NCI-H2196 treated with DMSO at 0.1 percent for 48 hours (cell line): ENCODE results near the gene MYBPC3.
A peak's percentile ranks its signal among the peaks of the same experiment; 100 is the strongest.

ENCODE experiments used
- DNase-seq: peaks from one replicate; lab custom pipeline; 2025; ENCODE audit not compliant: unreplicated experiment; lab: John Stamatoyannopoulos, UW

MYBPC3 gene

DNA sequence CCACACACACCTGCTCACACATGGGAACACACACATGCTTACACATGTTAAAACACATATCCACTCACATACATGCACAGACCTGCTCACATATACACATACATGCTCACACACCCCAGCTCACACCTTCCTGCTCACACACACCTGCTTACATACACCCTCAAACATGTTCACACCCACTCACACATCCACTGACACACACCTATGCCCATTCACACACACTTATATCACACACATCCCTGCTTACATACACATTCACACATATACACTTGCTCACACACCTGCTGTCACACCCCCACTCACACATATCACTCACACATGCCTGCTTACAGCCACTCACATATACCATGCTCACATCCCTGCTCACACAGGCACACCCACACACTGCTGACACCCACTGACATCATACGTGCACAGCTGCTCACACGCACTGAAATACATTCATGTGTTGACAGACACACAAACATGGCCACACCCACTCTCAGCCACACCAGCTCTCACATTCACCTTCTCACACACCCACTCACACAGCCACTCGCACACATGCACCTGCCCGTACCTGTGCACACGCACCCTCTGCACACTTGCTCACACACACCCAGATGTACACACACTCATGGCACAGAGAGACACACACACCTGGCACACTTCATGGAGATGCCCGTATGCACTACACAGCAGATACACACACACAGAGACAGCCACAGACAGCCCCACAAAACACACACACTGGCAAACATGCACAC is 5.7 kb upstream of the MYBPC3 start:
- no peak for DNase-seq

DNA sequence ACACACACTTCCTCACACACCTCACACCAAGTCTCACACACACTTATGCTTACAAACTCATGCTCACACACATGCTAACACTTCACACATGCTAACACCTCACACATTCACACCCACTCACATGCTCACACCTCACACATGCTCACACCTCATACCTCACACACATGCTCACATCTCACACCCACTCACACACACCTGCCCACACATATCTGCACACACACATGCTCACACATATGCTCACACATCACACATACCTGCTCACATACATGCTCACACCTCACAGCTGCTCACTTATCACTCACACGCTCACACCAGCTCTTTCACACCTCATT is 4.5 kb upstream of the MYBPC3 start:
- no peak for DNase-seq

DNA sequence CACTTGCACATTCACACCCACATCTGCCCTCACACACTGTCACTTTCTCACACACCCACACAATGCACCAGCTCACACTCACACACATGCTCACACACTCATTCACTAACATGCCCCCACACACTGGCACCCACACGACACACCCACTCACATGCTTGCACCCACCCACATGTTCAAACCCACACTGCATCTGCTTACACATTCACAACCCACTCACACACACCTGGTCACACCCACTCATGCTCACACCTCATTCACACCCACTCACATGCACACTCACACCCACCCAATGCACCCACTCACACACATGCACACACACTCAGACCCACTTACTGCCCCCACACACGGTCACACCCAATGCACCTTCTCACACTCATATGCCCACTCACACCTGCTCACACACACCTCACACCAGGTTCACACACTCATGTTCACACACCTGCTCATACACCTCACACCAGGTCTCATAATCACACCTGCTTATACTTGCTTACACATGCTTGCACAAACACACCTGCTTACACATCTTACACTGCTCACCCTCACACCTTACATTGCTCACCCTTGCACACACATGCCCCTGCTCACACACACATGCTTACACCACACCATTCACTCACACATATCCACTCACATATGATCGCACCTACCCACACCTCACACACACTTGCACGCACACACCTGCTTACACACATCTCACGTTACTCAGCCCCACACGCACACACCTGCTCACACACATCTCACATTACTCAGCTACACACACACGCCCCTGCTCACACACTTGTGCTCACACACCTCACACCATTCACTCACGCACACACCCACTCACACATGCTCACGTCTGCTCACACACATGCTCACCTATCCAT is 3.9 kb upstream of the MYBPC3 start:
- no peak for DNase-seq

DNA sequence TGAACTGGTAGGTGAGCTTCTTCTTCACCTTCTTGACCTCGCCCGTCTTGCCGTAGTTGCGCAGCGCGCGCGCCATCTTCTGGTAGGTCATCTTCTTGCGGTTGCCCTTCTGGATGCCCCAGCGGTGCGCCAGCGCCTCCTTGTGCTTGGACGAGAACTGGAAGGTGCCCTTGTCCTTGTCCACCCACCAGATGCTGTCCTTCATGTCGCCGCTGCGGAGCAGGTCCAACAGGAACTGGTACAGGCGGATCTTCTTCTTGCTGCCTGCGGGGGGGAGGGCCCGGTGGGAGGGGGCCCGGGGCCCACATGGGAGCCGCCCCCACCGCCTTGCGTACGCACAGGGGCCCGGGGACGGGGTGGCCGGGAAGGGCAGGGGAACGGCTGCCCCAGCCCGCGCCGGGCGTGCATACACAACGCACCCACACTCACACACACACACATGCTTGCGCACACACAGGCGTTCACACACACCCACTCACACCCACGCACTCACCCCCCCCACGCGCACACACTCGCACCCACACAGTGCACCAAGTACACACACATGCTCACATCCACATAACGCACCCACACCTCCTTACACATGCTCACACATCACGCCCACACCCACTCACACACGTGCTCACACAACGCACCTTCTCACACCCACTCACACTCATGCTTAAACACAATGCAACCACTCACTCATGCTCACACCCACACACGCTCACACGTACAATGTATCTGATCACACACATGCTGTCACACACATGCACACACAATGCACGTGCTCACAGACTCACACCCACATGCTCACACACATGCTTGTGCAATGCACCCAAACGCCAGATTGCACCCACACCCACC is 3.0 kb upstream of the MYBPC3 start:
- DNase-seq, result peak; percentile 90

DNA sequence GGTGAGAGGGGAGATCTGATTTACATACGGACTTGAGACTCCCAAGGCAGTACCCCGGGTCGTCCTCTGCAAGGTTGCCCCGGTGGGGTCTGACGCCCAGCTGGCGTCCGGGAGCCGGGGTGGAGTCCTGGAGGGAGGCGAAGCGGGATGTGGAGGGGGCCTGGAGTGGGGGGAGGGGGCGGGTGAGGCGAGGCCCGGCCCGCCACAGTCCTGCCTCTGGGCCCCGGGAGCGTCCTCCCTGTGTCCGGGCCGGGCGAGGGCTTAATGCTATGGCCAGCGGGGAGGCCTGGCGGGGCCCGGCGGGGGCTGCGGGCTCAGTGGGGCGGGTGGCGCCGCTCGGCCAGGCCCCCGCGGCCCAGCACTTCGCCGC is 2.4 kb upstream of the MYBPC3 start:
- no peak for DNase-seq

DNA sequence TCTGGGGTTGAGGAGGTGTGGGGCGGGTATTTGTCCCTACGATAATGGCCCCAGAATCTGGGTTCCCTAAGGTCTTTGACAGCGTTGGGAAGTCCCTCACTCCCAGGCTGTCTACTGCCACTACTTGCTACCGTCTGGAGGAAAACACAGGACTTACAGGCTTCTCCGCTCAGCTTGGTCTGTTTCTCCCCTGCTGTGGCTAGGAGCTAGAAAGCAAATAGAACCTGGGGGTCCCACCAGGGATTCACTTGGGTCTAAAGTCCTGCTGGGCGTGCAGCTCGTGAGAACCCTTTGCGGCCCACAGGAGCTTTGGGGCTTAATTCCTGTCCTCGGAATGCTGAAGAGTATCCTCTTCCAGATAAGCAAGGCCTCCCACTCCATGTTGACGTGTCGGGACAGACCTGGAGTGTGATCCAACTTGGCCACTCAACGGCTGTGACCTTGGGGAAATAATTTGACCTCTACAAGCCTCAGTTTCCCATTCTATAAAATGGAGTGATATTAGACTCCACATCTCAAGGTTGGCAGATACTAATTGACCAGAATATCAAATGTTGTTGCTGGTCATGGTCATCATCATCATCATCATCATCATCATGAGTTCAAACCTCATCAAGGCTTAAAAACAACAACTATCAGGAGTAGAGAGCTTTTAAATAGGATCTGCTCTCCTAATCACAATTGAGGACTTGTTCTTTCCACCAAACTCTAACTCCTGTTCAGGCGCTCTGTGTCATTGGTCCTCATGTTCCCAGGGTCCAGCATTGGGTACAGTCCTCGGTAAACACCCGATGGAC is 1.7 kb upstream of the MYBPC3 start:
- DNase-seq, result no peak

DNA sequence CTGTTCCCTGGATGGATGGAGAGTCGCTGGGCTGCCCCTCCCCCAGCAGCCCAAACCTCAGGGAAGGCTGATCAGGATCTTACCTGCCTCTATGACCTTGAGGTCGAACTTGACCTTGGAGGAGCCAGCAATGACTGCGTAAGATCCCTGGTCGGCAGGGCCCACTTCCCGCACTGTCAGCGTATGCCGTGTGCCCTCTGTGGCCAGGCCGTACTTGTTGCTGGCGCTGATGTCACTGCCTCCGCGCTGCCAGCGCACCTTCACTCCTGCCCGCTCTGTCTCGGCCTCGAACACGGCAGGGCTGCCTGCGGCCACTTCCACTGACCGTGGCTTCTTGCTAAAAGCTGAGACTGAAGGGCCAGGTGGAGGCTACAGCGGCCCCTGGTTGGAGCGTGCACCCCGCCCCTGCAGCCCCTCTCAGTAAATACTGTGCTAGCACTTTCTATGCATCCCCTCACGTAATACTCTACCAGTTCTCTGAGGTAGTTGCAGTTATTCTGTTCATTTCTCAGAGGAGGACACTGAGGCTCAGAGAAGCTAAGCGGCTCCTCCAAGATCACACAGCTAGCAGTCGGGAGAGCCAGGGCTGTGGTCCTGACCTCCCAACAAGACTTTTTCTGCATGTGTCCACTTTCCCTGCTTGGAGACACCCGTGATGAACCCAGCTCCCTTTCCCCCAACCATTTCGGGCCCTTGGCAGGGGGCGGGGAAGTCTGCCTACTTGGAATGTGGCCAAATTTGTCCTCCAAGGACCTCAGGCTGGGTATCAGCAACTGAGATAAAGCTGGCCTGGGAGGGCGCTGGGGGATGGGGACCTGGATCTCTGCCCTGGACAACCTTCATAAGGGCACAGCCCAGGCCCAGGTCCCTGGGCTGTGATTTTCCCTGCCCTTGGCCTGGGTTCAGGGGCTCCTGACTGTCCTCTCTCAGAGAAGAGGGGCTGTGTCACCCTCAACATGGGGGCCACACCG is 1.1 kb downstream of the MYBPC3 start:
- no peak for DNase-seq

DNA sequence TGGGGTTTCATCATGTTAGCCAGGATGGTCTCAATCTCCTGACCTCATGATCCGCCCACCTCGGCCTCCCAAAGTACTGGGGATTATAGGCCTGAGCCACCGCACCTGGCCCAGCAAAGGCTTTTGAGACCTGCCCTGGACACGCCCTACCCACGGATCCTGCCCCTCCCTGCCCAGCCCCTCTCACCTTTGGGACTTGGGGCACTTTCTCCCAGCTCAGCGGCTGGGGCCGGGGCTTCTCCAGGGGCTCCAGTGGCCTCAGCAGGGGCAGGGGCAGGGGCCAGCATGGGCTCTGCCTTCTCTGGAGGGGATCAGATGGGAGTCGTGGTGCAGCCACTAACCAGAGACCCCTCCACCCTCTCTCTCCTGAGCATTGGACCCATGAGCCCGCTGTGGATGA is 2.2 kb downstream of the MYBPC3 start:
- DNase-seq, result no peak

DNA sequence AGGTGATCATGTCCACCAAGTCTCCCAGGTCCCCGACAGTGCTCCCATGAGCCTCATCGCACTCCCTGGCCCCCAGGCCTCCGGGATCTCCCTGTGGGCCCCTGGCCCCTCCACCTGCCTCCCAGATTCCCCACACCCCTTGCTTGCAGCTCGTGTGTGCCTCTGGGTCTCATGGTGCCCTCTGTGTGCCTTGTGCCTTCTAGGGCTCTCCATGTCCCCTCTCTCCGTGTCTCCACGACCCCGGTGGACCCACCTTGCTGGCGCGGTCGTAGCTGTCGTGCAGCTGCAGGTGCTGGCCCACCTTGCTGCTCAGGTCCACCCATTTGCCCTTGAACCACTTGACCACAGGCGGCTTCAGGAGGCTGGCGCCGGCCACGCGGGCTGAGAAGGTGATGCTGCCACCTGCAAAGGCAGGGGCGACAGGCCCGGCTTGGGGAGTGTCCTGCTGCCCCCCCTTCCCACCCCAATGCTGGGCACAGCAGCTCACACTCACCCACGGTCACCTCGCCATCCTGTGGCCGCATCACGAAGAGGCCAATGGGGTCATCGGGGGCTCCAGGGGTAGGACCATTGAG is 2.9 kb downstream of the MYBPC3 start:
- no peak for DNase-seq

DNA sequence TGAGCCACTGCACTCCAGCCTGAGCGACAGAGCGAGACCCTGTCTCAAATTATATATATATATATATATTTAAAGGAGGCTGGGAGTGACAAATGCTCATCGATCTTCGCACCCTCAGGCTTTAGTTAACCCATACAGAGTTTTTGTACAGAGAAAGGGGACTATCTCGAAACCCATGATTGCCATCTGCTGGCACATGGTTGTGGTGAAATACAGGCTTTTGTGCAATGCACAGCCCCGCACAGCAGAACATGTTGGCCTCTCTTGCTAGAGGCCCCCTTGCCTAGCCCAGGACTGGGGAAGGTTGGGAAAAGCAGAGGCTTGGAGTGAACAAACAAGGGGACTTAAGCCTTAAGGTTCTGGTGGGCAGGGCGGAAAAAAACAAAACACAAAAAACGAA is 3.6 kb downstream of the MYBPC3 start:
- DNase-seq, result peak; percentile 21

DNA sequence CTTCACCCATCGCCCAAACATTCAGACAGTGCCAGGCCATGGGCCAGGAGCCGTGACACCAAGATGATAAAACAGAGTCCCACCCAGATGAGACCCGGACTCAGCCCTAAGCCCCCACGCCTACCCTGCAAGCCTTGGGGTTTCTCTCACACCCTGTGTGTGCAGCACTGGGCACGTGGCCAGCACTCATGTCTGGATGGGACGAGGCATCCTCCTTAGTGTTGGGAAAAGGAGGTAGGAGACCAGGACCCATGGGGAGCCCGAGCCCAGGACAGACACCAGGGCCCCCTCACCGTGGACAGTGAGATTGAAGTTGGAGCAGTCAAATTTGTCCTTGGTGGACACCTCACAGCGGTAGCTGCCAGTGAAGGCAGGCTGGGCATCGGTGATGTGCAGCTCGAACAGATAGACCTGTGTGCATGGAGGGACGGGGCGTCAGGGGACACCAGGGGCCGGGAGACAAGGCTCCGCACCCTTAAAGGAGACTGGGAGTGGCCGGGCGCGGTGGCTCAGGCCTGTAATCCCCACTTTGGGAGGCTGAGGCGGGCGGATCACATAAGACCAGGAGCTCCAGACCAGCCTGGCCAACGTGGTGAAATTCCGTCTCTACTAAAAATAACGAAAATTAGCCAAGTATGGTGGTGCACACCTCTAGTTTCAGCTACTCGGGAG is 4.2 kb downstream of the MYBPC3 start:
- no peak for DNase-seq

DNA sequence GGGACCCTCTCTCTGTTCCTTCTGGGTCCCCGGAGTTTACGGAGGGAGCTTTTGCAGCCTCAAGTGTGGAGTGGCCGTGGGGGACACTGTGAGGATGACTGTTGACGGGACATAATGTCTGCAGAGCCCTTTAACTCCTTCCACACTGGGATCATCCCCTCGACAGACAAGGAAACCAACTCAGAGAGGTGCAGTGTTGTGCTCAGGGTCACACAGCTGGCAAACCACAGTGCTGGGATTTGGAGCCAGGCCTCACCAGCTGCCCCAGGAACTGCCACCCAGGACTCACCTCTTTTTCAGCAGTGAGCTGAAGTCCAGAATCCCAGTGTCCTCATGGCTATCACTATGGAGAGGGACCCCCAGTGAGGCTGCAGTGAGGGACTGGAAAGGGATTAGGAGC is 5.4 kb downstream of the MYBPC3 start:
- no peak for DNase-seq

DNA sequence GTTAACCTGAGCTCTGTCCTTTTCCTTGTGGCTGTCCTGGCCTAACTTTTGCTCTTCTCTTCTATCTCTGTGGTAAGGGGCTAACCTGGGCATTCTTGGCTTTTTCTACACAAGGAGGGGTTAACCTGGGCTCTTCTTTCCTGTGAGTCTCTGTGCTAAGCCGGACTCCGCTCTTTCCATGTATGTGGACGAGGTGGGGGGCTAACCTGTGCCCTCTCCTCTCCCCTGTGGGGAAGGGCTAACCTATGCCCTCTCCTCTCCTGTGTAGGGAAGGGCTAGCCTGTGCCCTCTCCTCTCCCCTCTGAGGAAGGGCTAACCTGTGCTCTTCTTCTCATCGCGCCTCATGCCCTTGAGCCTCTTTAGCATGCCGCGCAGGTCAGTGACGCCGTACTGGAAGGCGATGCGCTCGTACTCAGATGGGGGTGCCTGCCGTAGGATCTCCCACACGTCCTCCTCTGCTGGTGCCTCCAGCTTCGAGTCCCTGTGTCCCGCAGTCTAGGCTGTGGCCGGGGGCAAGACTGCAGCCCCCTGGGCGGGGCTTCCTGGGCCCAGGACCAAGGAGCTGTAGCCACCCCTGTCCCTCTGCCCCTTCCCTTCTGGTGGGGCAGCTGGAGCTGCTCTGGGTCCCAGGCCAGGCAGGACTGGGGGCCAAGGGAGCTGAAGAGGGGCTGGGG is 6.5 kb downstream of the MYBPC3 start:
- DNase-seq, result no peak

DNA sequence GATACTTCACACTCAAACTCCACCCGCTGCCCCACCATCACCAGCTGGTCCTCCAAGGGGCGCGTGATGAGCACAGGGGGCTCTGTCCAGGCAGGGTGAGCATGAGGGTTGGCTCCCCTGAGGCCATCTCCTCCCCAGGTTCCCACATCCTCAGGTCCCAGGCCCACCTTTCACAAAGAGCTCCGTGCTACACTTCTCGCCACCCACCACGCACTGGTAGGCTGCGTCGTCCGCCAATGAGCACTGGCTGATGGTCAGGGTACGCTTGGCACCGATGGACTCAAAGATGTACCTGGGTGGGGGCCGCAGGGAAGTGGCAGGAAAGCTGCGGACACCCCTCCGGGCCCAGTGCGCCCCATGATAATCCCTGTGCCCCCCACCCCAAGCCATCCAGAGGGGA is 9.6 kb downstream of the MYBPC3 start:
- no peak for DNase-seq

DNA sequence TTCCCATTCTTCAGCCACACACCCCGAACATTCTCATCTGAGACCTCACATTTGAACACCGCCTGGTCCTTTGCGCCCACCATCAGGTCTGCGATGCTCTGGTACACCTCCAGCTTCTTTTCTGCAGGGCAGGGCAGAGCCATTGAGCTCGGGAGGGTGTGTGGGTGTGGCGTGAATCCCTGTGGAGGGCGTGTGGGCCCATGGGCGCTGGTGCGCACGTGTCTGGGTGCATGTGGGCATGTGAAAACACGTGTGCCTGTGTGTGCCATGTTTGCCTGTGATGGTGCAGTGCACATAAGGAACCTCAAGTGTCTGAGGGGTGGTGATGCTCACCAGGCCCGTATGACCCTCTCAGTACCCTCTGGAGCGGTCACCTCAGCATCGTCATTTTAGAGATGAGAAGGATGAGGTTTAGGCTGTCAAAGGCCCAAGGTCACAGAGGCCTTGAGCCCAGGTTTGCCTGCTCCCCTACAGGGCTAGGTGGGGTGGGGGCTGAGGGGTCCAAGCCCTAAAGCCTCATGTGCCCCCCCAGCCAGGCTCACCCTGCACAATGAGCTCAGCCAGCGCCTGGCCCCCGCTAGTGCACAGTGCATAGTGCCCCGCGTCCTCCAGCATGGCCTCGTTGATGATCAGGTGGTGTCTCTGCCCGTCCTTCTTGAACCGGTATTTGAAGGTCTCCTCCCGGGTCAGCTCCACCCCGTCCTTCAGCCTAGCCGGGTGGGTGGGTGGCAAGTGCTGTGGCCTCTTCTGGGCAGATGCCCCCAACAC is 10.3 kb downstream of the MYBPC3 start:
- DNase-seq, result no peak

DNA sequence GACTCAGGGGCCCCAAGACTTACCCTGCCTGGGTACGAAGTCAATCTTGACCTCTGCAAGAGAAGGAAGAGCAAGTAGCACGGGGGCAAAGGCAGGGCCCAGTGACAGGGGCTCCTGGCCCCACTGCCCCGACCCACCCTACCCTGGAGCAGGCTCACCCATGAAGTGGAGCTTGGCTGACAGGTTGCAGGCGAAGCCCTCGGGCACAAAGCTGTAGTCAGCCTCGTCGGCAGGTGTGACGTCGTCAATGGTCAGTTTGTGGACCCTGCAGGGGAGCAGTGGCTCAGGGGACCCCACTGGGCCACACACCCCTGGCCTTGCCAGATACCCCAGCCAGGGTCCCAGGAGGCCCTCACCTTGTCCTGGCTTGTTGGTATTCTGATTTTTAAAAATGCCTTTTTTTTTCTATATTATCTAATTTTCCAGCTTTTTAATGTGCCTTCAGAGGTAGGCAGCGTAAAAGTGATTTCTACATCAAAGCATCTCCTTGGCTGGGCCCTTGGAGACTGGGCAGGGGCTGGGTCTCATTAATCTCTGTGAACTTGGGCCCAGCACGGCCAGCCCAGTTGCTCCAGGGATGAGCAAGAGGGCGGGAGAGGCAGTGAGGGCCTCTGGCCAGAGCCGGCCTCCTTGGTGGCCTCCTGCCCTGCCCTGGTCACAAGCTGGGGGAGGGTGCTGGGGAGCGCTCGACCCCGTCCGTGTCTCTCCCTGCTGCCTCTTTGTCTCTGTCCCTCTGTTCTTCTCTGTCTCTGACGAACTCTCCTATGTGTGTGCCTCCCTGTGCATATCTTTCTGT is 11.3 kb downstream of the MYBPC3 start:
- DNase-seq, result no peak

DNA sequence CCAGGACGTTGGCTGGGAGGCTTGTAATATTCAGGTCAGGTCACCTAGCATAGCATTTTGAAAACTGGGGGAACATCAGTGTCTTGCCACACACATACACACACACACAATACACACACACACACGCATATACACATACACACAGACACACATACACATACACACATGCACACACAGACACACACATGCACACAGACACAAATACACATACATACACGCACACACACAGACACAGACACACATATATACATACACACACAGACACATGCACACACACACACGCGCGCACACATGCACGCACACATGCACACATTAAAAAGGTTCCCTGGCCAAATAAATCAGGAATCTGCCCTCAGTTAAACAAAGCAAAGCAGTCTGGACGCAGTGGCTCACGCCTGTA is 12.5 kb downstream of the MYBPC3 start:
- DNase-seq, result no peak
